ENCODE results near the gene SPATA32.

GRCh38 chr17:45311401-45311759 is 49.5 kb upstream of the SPATA32 start:
- TF ChIP-seq EZH2 (IDR thresholded peaks at IDR 0.05): no peak
- TF ChIP-seq POLR2AphosphoS5 (IDR thresholded peaks at IDR 0.05; ENCODE audit: borderline replicate concordance, low read depth, low read length): no peak
- no peak for TF ChIP-seq FOXP2 (optimal IDR thresholded peaks at IDR 0.05; ENCODE audit: control extremely low read depth, extremely low read length, insufficient read depth)

All from SK-N-MC (cell line).